Astrocyte (in vitro differentiated cells and primary cell): ENCODE results near the gene ANKRD62. TPM values are rescaled to one million over a fixed set of nuclear protein-coding genes. Genes with fewer than 3 reads are reported as not detected.

ENCODE experiments used
- DNase-seq: peaks from one replicate; pipeline ENCODE4 v3.0.0-alpha.2; 2010; ENCODE audit warnings: low read depth
- FAIRE-seq: peaks from 2 replicates; lab custom pipeline; 2011; peaks lifted over from hg19 to GRCh38; lab: Jason Lieb, UNC
- H2AFZ ChIP-seq: 2 replicates; pipeline ENCODE4 v1.6.0; 2012; ENCODE audit warnings: low read depth, low read length, inconsistent platforms
- H3K27ac ChIP-seq: 2 replicates; pipeline ENCODE4 v1.5.1; 2011; ENCODE audit warnings: low read depth, low read length, inconsistent platforms
- H3K27me3 ChIP-seq: 2 replicates; pipeline ENCODE4 v1.6.0; 2011; ENCODE audit warnings: low read length, inconsistent platforms; ENCODE audit not compliant: insufficient read depth
- H3K36me3 ChIP-seq: 2 replicates; pipeline ENCODE4 v1.5.1; 2011; ENCODE audit warnings: low read length, inconsistent platforms; ENCODE audit not compliant: insufficient read depth
- H3K4me1 ChIP-seq: 2 replicates; pipeline ENCODE4 v1.5.1; 2011; ENCODE audit warnings: low read length, inconsistent platforms; ENCODE audit not compliant: insufficient read depth
- H3K4me2 ChIP-seq: 2 replicates; pipeline ENCODE4 v1.6.0; 2012; ENCODE audit warnings: low read length, inconsistent platforms
- H3K4me3 ChIP-seq: 2 replicates; pipeline ENCODE4 v1.5.1; 2011; ENCODE audit warnings: low read depth, mild to moderate bottlenecking, low read length, inconsistent platforms; ENCODE audit not compliant: insufficient read depth
- H3K79me2 ChIP-seq: 2 replicates; pipeline ENCODE4 v1.6.0; 2012; ENCODE audit warnings: mild to moderate bottlenecking, low read length, inconsistent platforms; ENCODE audit not compliant: insufficient read depth
- H3K9ac ChIP-seq: 2 replicates; pipeline ENCODE4 v1.6.0; 2012; ENCODE audit warnings: mild to moderate bottlenecking, low read length, inconsistent platforms
- H3K9me3 ChIP-seq: 2 replicates; pipeline ENCODE4 v1.5.1; 2012; ENCODE audit warnings: low read depth, mild to moderate bottlenecking, low read length, inconsistent platforms; ENCODE audit not compliant: insufficient read depth
- H4K20me1 ChIP-seq: 2 replicates; pipeline ENCODE4 v1.6.0; 2012; ENCODE audit warnings: low read length, inconsistent platforms; ENCODE audit not compliant: insufficient read depth
- H3K27ac Mint-ChIP-seq: one replicate; pipeline ENCODE4 v1.8.0; 2021; ENCODE audit warnings: mild to moderate bottlenecking, mixed read lengths; ENCODE audit not compliant: unreplicated experiment
- H3K27me3 Mint-ChIP-seq: one replicate; pipeline ENCODE4 v1.8.0; 2021; ENCODE audit warnings: low read depth, mixed read lengths; ENCODE audit not compliant: unreplicated experiment
- H3K36me3 Mint-ChIP-seq: one replicate; pipeline ENCODE4 v1.8.0; 2021; ENCODE audit warnings: low read depth, mixed read lengths; ENCODE audit not compliant: unreplicated experiment
- H3K4me1 Mint-ChIP-seq: one replicate; pipeline ENCODE4 v1.8.0; 2021; ENCODE audit warnings: low read depth, mixed read lengths; ENCODE audit not compliant: unreplicated experiment
- H3K4me3 Mint-ChIP-seq: one replicate; pipeline ENCODE4 v1.8.0; 2021; ENCODE audit warnings: mild to moderate bottlenecking, moderate library complexity, mixed read lengths; ENCODE audit not compliant: unreplicated experiment
- H3K9me3 Mint-ChIP-seq: one replicate; pipeline ENCODE4 v1.8.0; 2021; ENCODE audit warnings: mild to moderate bottlenecking, mixed read lengths; ENCODE audit not compliant: unreplicated experiment
- CTCF ChIP-seq: IDR thresholded peaks from 2 replicates; pipeline ENCODE4 v1.5.1; 2011; ENCODE audit warnings: low read depth, mild to moderate bottlenecking, inconsistent platforms, low read length, moderate library complexity; ENCODE audit not compliant: insufficient read depth
- EZH2 ChIP-seq: IDR thresholded peaks from 2 replicates; pipeline ENCODE4 v1.6.1; 2012; ENCODE audit warnings: mild to moderate bottlenecking, low read length, inconsistent platforms; ENCODE audit not compliant: insufficient read depth
- total RNA-seq: library from RNA; stranded (reverse); gene quantifications from 2 replicates; pipeline ENCODE4 v1.2.1, GENCODE V29; 2021

The ANKRD62 gene
- total RNA-seq, 1 donor from 2014 or later, result not detected

GRCh38 chr18:12159446-12159845 lies 65.8 kb downstream of the ANKRD62 start:
- H3K4me3 ChIP-seq, result no peak overlapping the region
- H3K4me1 Mint-ChIP-seq, result peaks cover 8% of the 10 kb centered on the region

GRCh38 chr18:12162786-12163185 lies 69.1 kb downstream of the ANKRD62 start:
- H3K36me3 ChIP-seq, result no peaks in the 10 kb centered on the region
- H3K4me2 ChIP-seq, result no peak overlapping the region
- H3K9ac ChIP-seq, result no peak overlapping the region
- Mint-ChIP-seq H3K4me1 (peaks cover 8% of the 10 kb centered on the region), H3K27ac (no peak overlapping the region), H3K9me3 (peaks cover 6% of the 10 kb centered on the region), H3K4me3 (no peak overlapping the region), H3K36me3 (no peaks in the 10 kb centered on the region), H3K27me3 (no peaks in the 10 kb centered on the region)
- no peaks in the 10 kb centered on the region for H3K79me2 ChIP-seq
- peaks cover 3% of the 10 kb centered on the region for H3K27me3 ChIP-seq
- no peak overlapping the region for H3K4me3 ChIP-seq
- H3K9me3 ChIP-seq, result no peaks in the 10 kb centered on the region
- TF ChIP-seq CTCF (no peak), EZH2 (no peak)
- no peaks in the 10 kb centered on the region for H3K4me1 ChIP-seq
- no peak overlapping the region for H2AFZ ChIP-seq
- FAIRE-seq (no peak), DNase-seq (no peak)
- H4K20me1 ChIP-seq, result no peaks in the 10 kb centered on the region
- H3K27ac ChIP-seq, result no peak overlapping the region

More at GRCh38 chr18:12159446-12159845, 65.8 kb downstream of the ANKRD62 start:
- Histone ChIP-seq H3K36me3 (no peaks in the 10 kb centered on the region), H3K79me2 (no peaks in the 10 kb centered on the region), H3K9me3 (no peaks in the 10 kb centered on the region), H3K27me3 (peaks cover 7% of the 10 kb centered on the region), H4K20me1 (no peaks in the 10 kb centered on the region), H3K27ac (no peak overlapping the region), H3K4me1 (no peaks in the 10 kb centered on the region), H3K9ac (no peak overlapping the region), H2AFZ (no peak overlapping the region), H3K4me2 (no peak overlapping the region)
- Mint-ChIP-seq H3K27me3 (no peaks in the 10 kb centered on the region), H3K36me3 (no peaks in the 10 kb centered on the region), H3K27ac (peak overlapping the region; percentile 21), H3K4me3 (no peak overlapping the region), H3K9me3 (no peaks in the 10 kb centered on the region)
- FAIRE-seq, result no peak
- no peak for TF ChIP-seq EZH2
- no peak for TF ChIP-seq CTCF
- no peak for DNase-seq

DNA sequence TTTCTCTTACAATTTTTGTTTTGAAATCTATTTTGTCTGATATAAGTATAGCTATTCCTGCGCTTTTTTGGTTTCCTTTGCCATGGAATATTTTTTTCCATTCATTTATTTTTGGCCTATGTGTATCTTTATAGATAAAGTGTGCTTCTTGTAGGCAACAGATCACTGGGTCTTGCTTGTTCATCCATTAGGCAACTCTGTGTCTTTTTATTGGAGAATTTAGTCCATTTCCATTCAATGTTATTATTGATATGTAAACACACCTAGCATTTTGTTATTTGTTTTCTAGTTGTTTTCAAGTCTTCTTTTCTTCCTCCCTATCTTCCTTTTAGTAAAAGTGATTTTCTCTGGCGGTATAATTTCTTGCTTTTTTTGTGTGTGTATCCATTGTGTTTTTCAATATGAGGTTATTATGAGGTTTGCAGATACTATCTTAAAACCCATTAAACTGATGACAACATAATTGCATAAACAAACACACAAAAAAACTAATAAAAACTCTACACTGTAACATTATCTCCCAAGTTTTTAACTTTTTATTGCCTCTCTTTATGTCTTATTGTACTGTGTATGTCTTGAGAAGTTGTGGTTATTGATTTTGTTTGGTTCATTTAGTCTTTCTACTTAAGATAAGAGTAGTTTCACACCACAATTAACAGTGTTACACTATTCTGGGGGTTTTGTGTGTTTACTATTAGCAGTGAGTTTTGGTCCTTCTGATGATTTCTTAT lies 71.6 kb downstream of the ANKRD62 start:
- no peak overlapping the region for H3K4me2 ChIP-seq
- Mint-ChIP-seq H3K9me3 (peaks cover 22% of the 10 kb centered on the region), H3K27me3 (peaks cover 2% of the 10 kb centered on the region), H3K36me3 (no peaks in the 10 kb centered on the region), H3K4me1 (peaks cover 6% of the 10 kb centered on the region), H3K27ac (no peak overlapping the region), H3K4me3 (no peak overlapping the region)
- DNase-seq (no peak), FAIRE-seq (no peak)
- H3K27ac ChIP-seq, result no peak overlapping the region
- H3K4me3 ChIP-seq, result no peak overlapping the region
- H3K79me2 ChIP-seq, result no peaks in the 10 kb centered on the region
- TF ChIP-seq EZH2 (no peak), CTCF (no peak)
- no peaks in the 10 kb centered on the region for H4K20me1 ChIP-seq
- no peaks in the 10 kb centered on the region for H3K9me3 ChIP-seq
- no peak overlapping the region for H3K9ac ChIP-seq
- H3K27me3 ChIP-seq, result peaks cover 3% of the 10 kb centered on the region
- H3K36me3 ChIP-seq, result no peaks in the 10 kb centered on the region
- H3K4me1 ChIP-seq, result no peaks in the 10 kb centered on the region
- H2AFZ ChIP-seq, result no peak overlapping the region
